HG02884 (cell line): ENCODE measurements around the gene ACMSD.
"Not testable (repeated sequence)": the region's sequence is repeated elsewhere in the genome, so short reads cannot be mapped to it uniquely, and the experiment has no call there.

Source experiments
- ATAC-seq: cut with Tn5 transposase; IDR thresholded peaks from one replicate; pipeline ENCODE4 v1.9.1; 2021; ENCODE audit warnings: mild to moderate bottlenecking, moderate library complexity; ENCODE audit not compliant: unreplicated experiment

ACMSD gene

DNA sequence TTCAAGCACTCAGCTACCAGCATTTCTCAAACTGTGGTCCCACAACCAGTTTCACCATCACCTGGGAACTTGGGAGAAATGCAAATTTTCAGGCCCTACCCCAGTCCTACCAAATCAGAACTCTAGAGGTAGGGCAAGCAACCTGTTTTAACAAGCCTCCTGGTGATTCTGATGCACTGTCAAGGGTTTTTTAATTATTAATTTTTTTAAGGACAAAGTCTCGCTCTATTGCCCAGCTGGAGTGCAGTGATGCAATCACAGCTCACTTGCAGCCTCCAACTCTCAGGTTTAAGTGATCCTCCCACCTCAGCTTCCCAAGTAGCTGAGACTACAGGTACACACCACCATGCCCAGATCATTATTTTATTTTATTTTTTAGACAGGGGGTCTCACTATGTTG, 7.8 kb downstream of the ACMSD start:
- ATAC-seq, result no peak

GRCh38 chr2:134847582-134847981, 9.2 kb downstream of the ACMSD start:
- not testable (repeated sequence) for ATAC-seq

DNA sequence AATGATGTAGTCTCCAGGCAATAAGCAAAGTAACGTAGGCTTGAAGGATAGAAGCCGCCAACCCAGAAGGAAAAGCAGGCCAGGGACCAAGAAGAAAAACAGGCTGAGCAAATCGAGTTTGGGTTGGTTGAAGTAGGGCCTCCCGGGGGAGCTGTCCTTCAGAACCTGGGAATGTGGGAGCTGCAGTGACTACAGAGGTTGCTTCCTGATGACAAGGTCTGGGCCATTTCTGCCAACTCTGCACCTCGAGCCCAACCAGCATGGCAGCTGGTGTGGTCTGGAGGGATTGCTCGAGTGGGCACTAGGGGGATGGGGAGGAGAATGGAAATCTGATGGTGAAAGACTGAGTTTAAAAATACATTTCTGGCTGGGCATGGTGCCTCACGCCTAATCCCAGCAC, 14.1 kb downstream of the ACMSD start:
- ATAC-seq, result no peak

DNA sequence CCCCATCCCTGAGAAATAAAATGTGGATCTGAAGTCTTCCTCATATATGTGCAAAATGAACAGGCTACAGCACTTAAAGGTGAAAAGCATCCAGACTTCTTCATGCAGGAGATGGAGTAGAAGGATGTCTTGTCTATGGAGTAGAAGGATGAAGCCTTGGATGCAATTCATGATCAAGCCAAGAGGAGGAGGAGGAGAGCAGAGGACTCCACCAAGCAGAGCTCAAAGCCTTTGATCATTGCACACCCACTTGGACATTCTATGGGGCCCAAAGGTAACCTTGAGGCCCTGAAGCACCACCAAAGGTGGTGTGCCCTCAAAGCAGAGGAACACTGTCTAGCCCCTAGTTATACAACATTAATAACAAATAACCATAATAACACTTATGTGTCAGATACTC, 17.3 kb downstream of the ACMSD start:
- ATAC-seq, result no peak

DNA sequence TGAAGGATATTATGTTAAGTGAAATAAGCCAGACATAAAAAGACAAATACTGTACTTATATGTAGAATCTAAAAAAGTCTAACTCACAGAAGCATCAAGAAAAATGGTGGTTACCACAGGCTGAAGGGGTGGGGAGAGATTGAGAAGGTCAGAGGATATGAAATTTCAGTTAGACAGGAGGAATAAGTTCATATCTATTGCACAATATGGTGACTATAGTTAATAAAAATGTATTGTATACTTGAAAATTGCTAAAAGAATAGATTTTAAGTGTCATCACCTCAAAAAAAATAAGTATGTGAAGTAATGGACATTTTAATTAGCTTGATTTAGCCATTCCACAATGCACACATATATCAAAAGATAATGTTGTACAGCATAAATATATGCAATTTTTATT, 19.8 kb downstream of the ACMSD start:
- no peak for ATAC-seq

GRCh38 chr2:134861173-134861572, 22.8 kb downstream of the ACMSD start:
- no peak for ATAC-seq

GRCh38 chr2:134862069-134862468, 23.7 kb downstream of the ACMSD start:
- ATAC-seq, result no peak

DNA sequence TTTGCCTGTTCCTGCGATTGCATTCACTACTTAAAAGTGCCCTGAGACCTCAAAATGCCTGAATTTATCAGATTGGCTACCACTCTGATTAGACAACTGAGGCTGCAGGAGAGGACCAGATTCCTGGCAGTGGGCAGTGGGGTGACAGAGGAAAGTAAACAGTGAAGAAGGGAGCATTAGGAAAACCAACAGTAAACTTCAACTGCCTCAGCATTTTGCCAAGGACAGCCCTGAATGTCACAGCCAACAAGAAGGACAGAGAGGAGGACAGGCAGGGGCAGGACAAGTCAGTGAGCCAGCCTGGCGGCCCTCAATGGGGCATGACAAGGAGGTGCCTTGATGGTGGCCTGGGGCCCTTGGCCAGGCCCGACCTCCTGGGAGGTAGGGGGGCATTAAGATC, 24.3 kb downstream of the ACMSD start:
- no peak for ATAC-seq

GRCh38 chr2:134863446-134863845, 25.0 kb downstream of the ACMSD start:
- no peak for ATAC-seq

DNA sequence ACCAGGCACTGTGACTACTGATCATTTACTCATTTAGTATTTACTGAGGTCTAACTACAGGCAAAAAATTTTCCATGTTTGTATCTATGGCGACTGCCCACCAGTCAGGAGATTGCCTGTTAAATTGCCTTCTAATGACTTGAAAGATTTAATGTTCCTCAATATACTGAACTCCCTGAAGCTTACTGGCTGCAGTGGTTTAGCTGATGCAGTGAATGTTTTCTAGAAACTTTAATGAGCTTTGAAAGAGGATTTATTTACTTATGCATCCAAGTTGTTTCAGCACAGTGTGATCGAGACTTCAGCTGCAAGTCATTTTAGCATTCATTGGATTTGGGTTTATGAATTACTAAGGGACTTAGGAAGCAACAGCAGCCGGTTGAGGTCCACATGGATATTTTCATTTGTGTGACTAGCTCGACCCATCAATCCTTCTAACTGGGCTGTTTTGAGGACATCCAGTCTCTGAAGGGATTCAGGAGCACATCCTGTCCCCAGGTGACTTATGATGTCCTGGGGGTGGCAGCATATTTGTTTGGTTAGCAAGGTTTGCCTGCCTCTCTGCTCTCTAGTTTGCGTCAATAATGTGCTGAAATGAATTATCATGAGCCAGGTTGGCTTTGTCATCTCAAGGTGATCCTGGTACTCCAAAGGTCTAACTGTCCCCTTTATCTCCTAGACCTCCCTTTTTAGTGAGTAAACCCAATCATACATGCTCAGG, 26.8 kb downstream of the ACMSD start:
- no peak for ATAC-seq

DNA sequence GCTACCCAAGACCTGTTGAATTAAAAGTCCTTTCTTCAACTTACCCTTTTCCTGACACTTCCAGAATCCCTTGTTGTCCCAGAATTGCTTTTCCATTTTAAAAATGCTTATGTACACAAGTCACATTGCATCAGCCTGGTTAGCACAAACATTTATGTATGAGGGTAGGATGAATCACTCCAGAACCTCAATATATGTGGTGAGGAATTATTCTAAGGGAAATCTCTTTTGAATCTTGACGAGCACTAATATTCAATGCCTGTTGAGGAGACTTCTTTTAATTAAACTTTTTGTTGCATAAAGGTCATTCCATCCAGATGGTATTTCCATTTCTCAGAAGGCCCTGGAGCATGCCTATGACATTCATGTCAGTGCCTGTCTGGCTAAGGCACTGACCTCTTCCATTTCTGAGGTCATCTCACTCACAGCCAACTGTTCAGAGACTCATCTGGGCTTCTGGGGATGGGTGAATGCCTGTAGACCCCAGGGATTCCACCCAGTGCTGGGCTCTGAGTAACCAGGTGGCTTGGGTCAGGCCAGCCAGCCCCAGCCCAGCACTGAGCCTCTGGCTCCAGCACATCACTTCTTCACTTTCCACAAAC, 28.2 kb downstream of the ACMSD start:
- ATAC-seq, result no peak

GRCh38 chr2:134869946-134870736, 31.7 kb downstream of the ACMSD start:
- no peak for ATAC-seq

DNA sequence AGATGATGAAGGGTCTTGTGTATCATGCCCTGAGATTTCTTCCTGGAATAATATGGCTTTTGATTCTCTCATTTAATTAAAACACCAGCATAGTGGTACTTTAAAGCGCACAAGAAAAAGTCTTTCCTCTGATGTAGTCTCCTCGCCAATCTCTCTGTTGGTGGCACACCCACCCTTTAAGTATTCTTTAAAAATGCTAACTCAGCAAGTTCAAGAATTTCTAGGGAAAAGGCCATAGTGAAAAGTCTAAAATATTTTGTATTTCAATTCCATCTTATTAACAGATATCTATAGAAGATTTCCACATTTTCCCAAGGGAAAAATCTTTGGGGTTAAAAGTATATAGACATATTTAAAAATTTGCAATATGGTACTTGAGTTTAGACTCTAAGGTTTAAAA, 34.7 kb downstream of the ACMSD start:
- ATAC-seq, result no peak

DNA sequence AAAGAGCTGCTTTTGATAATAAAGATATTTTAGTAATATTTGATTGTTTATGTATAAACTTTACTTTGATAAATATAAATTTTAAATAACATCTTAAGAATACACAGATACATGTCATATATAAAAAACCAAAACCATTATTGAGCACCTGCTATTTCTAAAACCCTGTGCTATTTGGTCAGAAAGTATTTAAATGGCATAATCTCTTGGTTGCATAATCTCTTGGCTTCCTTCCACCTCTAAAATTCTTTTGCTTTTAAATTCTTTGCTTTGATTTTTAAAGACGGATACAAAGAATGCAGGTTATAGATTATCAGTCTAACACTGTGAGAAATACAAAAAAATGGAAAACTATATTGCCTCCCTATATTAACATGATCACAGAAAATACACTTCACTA, 36.9 kb downstream of the ACMSD start:
- ATAC-seq, result no peak

- no peak for ATAC-seq
Measured at GRCh38 chr2:134882773-134883172, 44.4 kb downstream of the ACMSD start.

DNA sequence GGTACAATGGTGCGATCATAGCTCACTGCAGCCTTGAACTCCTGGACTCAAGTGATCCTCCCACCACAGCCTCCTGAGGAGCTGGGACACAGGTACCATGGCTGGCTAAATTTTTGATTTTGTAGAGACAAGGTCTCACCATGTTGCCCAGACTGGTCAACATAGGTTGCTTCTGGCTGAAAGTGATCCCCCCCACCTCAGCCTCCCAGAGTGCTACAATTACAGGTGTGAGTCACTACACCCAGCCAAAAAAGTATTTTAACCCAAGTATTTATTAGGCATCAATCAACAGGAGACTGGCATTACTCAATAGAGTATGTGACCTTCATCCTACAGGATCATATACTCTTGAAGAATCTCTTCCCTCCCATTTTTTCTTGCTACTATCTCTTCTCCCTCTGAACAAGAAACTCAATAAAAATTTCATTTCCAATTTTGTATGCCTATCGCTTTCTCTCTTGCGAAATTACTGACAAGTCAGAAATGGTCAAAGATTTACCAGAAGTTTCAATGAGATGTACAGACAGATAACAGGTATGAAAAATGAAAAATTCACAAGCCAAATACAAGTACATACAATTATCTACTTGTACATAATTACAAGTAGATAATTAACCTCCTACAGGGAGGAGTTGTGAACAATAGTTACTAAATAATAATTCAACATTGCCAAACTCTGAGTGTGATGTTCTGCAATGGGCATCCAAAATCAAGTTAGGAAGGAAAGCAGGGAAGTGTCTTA, 45.3 kb downstream of the ACMSD start:
- no peak for ATAC-seq

GRCh38 chr2:134884435-134884834, 46.0 kb downstream of the ACMSD start:
- no peak for ATAC-seq

- ATAC-seq, result no peak
Measured at GRCh38 chr2:134892282-134893035, 54.0 kb downstream of the ACMSD start.

GRCh38 chr2:134897932-134898331, 59.5 kb downstream of the ACMSD start:
- no peak for ATAC-seq

- no peak for ATAC-seq
Measured at GRCh38 chr2:134899204-134899603, 60.8 kb downstream of the ACMSD start.

DNA sequence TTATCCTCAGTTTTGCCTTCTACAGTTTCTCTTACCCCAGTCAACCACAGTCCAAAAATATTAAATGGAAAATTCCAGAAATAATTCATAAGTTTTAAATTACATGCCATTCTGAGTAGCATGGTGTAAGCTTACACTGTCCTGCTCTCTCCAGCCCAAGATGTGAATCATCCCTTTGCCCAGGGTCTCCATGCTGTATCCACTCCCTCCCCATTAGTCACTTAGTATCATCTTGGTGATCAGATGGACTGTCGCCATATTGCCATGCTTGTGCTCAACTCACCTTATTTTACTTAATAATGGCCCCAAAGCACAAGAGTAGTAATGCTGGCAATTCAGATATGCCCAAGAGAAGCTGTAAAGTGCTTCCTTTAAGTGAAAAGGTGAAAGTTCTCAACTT, 61.7 kb downstream of the ACMSD start:
- ATAC-seq, result no peak
